Kidney epithelial cell (primary cell): Measurements from ENCODE around the gene LTBP4. TPM values are rescaled to one million over a fixed set of nuclear protein-coding genes. Genes with fewer than 3 reads are reported as not detected.

Source experiments
- DNase-seq: peaks from one replicate; pipeline ENCODE4 v3.0.0-alpha.2; 2010; ENCODE audit warnings: low read depth
- H3K27me3 ChIP-seq: 2 replicates; pipeline ENCODE4 v1.6.0; 2011; ENCODE audit warnings: low read length; ENCODE audit not compliant: control insufficient read depth, insufficient read depth
- H3K36me3 ChIP-seq: 2 replicates; pipeline ENCODE4 v1.5.1; 2011; ENCODE audit warnings: low read length; ENCODE audit not compliant: control insufficient read depth, insufficient read depth
- H3K4me3 ChIP-seq: 2 replicates; pipeline ENCODE4 v1.5.1; 2011; ENCODE audit warnings: low read depth, mild to moderate bottlenecking, control low read depth, low read length
- total RNA-seq: library from RNA; depleted of rRNA; stranded (reverse); fragments of >200 nt; gene quantifications from 2 replicates; pipeline ENCODE4 v1.2.3, GENCODE V29; 2015
- TF ChIP-seq, protein P1 (sequence below): IDR thresholded peaks from 2 replicates; pipeline ENCODE4 v1.5.1; 2011; ENCODE audit warnings: mild to moderate bottlenecking, moderate library complexity, low read length, control low read depth, inconsistent platforms; ENCODE audit not compliant: insufficient read depth, poor library complexity, severe bottlenecking

The LTBP4 gene
- total RNA-seq, 1 donor from 2014 or later, result 89.3 TPM

DNA sequence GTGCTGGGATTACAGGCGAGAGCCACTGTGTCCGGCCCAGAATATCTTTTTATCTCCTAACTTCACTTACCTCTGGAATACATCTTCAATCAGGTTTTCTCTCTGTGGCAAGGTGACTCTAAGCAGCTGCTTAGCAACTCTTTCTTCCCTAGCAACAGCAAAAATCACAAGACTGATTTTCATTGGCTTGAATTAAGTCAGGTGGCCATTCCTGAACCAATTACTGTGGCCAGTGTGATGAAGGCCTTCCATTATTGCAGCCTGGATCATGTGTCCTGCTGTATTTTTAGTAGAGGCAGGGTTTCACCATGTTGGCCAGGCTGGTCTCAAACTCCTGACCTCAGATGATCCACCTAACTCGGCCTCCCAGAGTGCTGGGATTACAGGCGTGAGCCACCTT, 9.0 kb upstream of the LTBP4 start:
- no peak for DNase-seq
- TF ChIP-seq, protein P1, sequence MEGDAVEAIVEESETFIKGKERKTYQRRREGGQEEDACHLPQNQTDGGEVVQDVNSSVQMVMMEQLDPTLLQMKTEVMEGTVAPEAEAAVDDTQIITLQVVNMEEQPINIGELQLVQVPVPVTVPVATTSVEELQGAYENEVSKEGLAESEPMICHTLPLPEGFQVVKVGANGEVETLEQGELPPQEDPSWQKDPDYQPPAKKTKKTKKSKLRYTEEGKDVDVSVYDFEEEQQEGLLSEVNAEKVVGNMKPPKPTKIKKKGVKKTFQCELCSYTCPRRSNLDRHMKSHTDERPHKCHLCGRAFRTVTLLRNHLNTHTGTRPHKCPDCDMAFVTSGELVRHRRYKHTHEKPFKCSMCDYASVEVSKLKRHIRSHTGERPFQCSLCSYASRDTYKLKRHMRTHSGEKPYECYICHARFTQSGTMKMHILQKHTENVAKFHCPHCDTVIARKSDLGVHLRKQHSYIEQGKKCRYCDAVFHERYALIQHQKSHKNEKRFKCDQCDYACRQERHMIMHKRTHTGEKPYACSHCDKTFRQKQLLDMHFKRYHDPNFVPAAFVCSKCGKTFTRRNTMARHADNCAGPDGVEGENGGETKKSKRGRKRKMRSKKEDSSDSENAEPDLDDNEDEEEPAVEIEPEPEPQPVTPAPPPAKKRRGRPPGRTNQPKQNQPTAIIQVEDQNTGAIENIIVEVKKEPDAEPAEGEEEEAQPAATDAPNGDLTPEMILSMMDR, result no peak
- no peaks in the 10 kb centered on the region for H3K27me3 ChIP-seq
- H3K36me3 ChIP-seq, result no peaks in the 10 kb centered on the region
- no peak overlapping the region for H3K4me3 ChIP-seq

DNA sequence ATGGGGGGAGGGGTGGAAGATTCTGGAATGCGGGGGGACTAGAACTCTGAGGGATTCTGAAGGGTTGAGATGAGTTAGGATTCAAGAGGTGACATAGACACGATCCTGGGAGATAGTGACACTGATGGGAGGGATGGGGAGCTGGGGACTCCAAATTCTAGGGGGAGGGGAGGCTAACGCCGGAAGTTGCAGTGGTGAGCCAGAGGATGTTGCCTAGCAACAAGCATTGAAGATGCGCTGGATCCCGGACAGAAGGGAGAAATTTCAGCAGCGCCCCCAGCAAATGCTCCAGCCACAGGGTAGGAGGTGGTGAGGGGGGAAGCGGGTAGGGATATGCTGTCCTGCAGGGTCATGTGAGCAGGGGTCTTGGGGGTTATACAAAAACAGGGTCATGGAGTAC, 6.9 kb upstream of the LTBP4 start:
- Histone ChIP-seq H3K4me3 (no peak overlapping the region), H3K36me3 (no peaks in the 10 kb centered on the region), H3K27me3 (peaks cover 3% of the 10 kb centered on the region)
- TF ChIP-seq, protein P1, result no peak
- DNase-seq, result no peak

DNA sequence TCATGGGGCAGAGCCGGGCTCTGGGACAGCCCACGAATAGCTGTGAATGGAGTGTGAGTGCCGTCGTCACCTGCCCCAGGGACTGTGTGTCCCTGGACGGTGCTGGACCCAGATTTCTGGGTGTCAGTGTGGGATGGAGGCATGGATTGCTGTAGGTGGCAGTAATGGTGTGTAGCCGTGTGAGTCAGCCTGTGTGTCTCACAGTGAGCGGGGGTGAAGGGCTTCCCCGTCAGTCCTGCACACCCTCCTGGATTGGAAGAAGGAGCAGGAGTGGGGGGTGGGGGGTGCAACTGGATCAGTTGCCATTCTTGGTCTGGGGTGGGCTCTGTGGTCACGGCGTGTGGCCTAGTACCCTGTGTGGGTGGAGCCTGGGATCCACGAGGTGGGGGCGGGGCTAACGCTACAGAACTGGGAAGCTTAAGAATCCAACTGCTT, 6.5 kb upstream of the LTBP4 start:
- DNase-seq, result no peak
- TF ChIP-seq, protein P1, result peak; percentile 33
- Histone ChIP-seq H3K36me3 (no peaks in the 10 kb centered on the region), H3K4me3 (no peak overlapping the region), H3K27me3 (peaks cover 4% of the 10 kb centered on the region)

DNA sequence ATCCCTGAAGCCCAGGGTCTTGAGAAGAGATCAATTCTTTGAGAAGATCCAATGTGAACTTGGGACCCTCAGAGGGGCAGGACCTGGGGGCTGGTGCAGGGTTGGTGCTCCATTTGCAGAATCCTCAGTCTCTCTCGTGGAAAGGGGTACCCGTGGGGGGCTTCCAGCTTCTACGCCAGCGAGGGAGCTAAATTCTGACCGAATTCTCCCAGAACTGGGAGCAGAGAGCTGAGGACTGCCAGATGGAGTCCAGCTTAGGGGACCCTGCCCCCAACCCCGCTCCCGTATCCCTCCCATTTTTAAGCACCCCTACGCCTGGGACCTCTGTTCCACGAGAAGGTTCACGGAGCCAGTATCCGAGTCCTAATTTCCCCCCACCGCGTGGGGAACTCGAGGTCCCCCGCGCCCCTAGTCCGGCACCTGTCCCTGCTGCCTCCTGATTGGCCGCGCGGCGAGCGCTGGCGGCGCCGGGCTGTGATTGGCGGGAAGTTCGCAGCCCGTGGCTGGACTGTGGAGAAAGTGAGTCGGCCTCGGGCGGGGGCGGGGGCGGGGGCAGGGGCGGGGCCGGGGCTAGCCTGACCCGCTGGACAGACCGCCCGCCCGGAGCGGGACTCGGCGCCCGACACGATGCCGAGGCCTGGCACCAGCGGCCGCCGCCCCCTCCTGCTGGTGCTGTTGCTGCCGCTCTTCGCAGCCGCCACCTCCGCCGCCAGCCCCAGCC, 4.4 kb upstream of the LTBP4 start:
- TF ChIP-seq, protein P1, result no peak
- H3K36me3 ChIP-seq, result no peaks in the 10 kb centered on the region
- DNase-seq, result no peak
- H3K4me3 ChIP-seq, result peak overlapping the region; percentile 43
- peaks cover 8% of the 10 kb centered on the region for H3K27me3 ChIP-seq

DNA sequence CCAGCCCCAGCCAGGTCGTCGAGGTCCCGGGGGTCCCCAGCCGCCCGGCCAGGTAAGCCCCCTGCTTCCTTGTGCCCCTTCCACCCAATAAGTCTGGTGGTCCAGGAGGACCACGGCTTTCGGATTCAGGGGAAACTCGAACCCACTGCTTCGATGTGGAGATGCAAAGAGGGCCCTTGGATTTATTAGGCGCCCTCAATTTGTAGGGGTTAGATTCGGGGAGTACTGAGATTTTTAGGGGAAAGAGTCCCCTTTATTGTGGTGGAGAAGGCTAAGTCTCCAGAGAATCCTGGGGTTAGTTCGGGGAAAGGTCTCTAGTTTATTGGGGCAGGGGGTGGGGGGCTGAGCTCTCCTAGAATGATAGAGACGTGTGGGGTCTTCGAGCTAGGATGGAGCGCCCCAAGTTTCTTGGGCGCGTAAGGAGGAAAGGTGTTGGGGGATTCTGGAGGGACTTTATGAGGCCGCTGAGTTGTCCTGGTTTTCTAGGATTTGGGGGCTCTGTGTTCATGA, 3.8 kb upstream of the LTBP4 start:
- TF ChIP-seq, protein P1, result no peak
- no peaks in the 10 kb centered on the region for H3K36me3 ChIP-seq
- H3K4me3 ChIP-seq, result peak overlapping the region; percentile 43
- H3K27me3 ChIP-seq, result peaks cover 8% of the 10 kb centered on the region
- DNase-seq, result no peak
